HUES64 (cell line): Measurements from ENCODE around the gene HPS1. TPM values are rescaled to one million over a fixed set of nuclear protein-coding genes. Genes with fewer than 3 reads are reported as not detected.

Source experiments
- H3K27ac ChIP-seq: 2 replicates; pipeline ENCODE4 v1.7.0; 2013; ENCODE audit warnings: low read depth, low read length, inconsistent platforms
- H3K27me3 ChIP-seq: 2 replicates; pipeline ENCODE4 v1.6.1; 2013; ENCODE audit warnings: mild to moderate bottlenecking, low read length; ENCODE audit not compliant: insufficient read depth
- H3K36me3 ChIP-seq: 2 replicates; pipeline ENCODE4 v1.6.1; 2013; ENCODE audit warnings: mild to moderate bottlenecking, low read length; ENCODE audit not compliant: insufficient read depth
- H3K4me1 ChIP-seq: 2 replicates; pipeline ENCODE4 v1.6.1; 2013; ENCODE audit warnings: mild to moderate bottlenecking, low read length, moderate library complexity; ENCODE audit not compliant: insufficient read depth
- H3K4me3 ChIP-seq: 2 replicates; pipeline ENCODE4 v1.5.1; 2013; ENCODE audit warnings: mild to moderate bottlenecking, low read length, moderate library complexity
- H3K9ac ChIP-seq: 2 replicates; pipeline ENCODE4 v1.6.1; 2013; ENCODE audit warnings: mild to moderate bottlenecking, low read depth, low read length
- H3K9me3 ChIP-seq: 2 replicates; pipeline ENCODE4 v1.6.1; 2013; ENCODE audit warnings: low read depth, low read length; ENCODE audit not compliant: insufficient read depth
- WGBS: fragments of 150-250, 120-280 bp; methylation state at CpG from one replicate; pipeline ENCODE4 v1.1.7; 2013; ENCODE audit warnings: missing lambda C conversion rate; 5-methylcytosine and 5-hydroxymethylcytosine counted together
- polyA plus RNA-seq, 2 experiments: library from polyadenylated mRNA; stranded (reverse); fragments of 50-300 nt; gene quantifications; one replicate each; pipeline ENCODE4 v1.2.3, GENCODE V29; 2013

HPS1 gene
- polyA plus RNA-seq (2013, experiment 1 of 2), result 27.4 TPM
- polyA plus RNA-seq (2013, experiment 2 of 2), result 29.8 TPM

- H3K4me1 ChIP-seq, result no peaks in the 10 kb centered on the region
- peak within 1 kb of the TSS; percentile 87 for H3K9ac ChIP-seq
- H3K27ac ChIP-seq, result peak within 1 kb of the TSS; percentile 62
- no peaks in the 10 kb centered on the region for H3K9me3 ChIP-seq
- WGBS, result 3% methylated on average over 47 of the region's 47 CpGs
- H3K36me3 ChIP-seq, result peaks cover 34% of the 10 kb centered on the region
- H3K4me3 ChIP-seq, result peak within 1 kb of the TSS; percentile 80
- H3K27me3 ChIP-seq, result no peaks in the 10 kb centered on the region
These were observed at the start of gene HPS1 for GRCh38 chr10:98446661-98447221. Gene HPS1 (minus strand): TSS chr10:98446935. CDS start chr10:98443240, 3,695 bp downstream.

GRCh38 chr10:98492763-98493162 is 46.0 kb upstream of the HPS1 start:
- H3K4me3 ChIP-seq, result no peak overlapping the region
- H3K4me1 ChIP-seq, result no peaks in the 10 kb centered on the region
- H3K36me3 ChIP-seq, result no peaks in the 10 kb centered on the region
- H3K27ac ChIP-seq, result no peak overlapping the region
- H3K9me3 ChIP-seq, result no peaks in the 10 kb centered on the region
- WGBS, result 100% methylated on average over 1 of the region's 1 CpG
- no peaks in the 10 kb centered on the region for H3K27me3 ChIP-seq
- no peak overlapping the region for H3K9ac ChIP-seq

DNA sequence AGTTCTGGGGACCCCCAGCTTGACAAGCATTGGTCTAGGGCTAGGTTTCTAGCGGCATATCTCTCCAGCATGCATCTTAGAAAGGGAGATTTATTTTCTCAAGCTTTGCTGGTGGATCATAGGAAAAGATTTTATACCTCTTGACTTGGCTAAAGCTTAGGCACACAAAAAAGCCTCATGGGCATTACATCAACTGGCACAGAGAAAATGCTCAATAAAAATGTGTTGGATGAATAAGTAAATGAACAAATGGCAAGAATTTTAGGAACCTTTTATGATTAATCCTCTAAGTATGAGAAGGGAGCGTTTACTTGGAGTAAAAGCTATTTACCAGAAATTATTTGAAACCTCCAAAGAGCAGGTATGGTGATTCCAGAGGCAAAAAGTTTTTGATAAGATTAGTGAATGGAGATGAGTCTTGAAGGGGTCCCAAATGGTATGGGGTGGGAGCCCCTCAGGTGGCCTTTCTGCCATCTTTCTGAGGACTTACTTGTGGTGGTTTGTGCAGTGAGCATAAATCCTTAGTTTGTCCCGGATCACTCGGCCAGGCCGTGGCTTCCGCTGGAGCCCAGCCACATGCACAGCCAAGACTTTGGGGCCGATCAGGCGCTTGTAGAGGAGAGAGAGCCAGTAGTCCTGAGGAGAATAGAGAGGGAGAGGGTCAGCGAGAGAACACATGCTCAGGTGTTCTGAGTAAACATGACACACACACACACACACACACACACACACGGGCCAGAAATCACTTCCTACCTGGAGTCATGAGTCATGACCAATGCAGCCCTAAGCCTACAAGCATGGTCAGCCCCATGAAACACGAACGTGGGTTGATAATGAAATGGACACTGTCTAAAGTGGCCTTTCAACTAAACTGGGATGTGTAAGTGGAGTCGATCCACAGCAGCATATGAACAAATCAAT is 43.1 kb upstream of the HPS1 start:
- H3K9ac ChIP-seq, result no peak overlapping the region
- 93% methylated on average over 12 of the region's 13 CpGs for WGBS
- no peak overlapping the region for H3K27ac ChIP-seq
- no peaks in the 10 kb centered on the region for H3K9me3 ChIP-seq
- no peaks in the 10 kb centered on the region for H3K36me3 ChIP-seq
- no peaks in the 10 kb centered on the region for H3K27me3 ChIP-seq
- H3K4me1 ChIP-seq, result no peaks in the 10 kb centered on the region
- no peak overlapping the region for H3K4me3 ChIP-seq

- Histone ChIP-seq H3K9me3 (no peaks in the 10 kb centered on the region), H3K27me3 (no peaks in the 10 kb centered on the region), H3K9ac (no peak overlapping the region), H3K36me3 (no peaks in the 10 kb centered on the region), H3K27ac (no peak overlapping the region), H3K4me3 (no peak overlapping the region), H3K4me1 (no peaks in the 10 kb centered on the region)
- WGBS, result no CpG with 5 or more reads among the region's 1 CpG
These were observed 42.1 kb upstream of the HPS1 start for GRCh38 chr10:98488669-98489430.

DNA sequence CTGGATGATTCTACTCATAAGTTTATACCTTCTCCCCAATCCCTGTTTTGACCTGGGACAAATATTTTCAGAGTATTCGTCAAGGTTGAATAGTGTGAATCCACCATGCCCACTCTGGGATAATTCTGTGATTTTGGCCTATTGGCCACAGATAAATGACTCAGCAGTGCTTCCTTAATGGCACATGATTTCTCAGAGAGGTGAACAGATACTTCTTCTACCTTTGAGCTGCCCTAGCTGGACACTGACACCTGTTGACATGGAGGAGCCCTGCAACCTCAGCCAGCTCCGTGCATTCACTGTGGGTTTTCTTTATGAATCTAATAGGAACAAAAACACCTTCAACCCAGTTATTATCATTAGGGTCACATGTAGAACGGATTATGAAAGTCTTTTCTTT is 40.9 kb upstream of the HPS1 start:
- Histone ChIP-seq H3K27me3 (no peaks in the 10 kb centered on the region), H3K4me3 (no peak overlapping the region), H3K36me3 (no peaks in the 10 kb centered on the region), H3K4me1 (no peaks in the 10 kb centered on the region), H3K9ac (no peak overlapping the region), H3K9me3 (peaks cover 5% of the 10 kb centered on the region; the same call in 1 of the 2 replicates), H3K27ac (no peak overlapping the region)
- 92% methylated on average over 3 of the region's 3 CpGs for WGBS

GRCh38 chr10:98486421-98486820 is 39.7 kb upstream of the HPS1 start:
- H3K4me3 ChIP-seq, result no peak overlapping the region
- H3K27me3 ChIP-seq, result no peaks in the 10 kb centered on the region
- peaks cover 5% of the 10 kb centered on the region; the same call in 1 of the 2 replicates for H3K9me3 ChIP-seq
- H3K4me1 ChIP-seq, result no peaks in the 10 kb centered on the region
- H3K27ac ChIP-seq, result no peak overlapping the region
- no peaks in the 10 kb centered on the region for H3K36me3 ChIP-seq
- no peak overlapping the region for H3K9ac ChIP-seq
- WGBS, result 94% methylated on average over 3 of the region's 3 CpGs

DNA sequence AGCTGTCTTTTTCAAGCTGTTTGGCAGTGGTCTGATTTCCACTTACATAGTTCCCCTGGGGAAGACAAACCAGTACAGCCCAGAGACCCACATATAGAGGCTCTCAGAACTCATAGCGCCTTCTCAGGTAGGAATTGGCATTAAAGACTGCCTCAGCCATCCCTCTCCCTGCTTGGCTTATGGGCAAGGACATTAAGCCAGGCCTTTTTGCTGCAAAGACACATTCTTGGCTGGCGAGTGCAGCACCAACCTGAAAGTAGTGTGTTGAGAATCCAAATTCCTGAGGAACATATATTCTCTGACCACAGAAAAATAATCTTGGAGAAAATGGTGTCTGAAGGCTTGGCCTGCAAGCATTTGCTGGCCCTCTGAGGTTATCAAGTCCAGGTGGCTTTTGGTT is 39.2 kb upstream of the HPS1 start:
- Histone ChIP-seq H3K9ac (no peak overlapping the region), H3K27ac (no peak overlapping the region), H3K4me1 (no peaks in the 10 kb centered on the region), H3K4me3 (no peak overlapping the region), H3K27me3 (no peaks in the 10 kb centered on the region), H3K9me3 (peaks cover 5% of the 10 kb centered on the region; the same call in 1 of the 2 replicates), H3K36me3 (no peaks in the 10 kb centered on the region)
- 91% methylated on average over 2 of the region's 2 CpGs for WGBS

GRCh38 chr10:98483658-98484057 is 36.9 kb upstream of the HPS1 start:
- no peaks in the 10 kb centered on the region for H3K36me3 ChIP-seq
- peaks cover 5% of the 10 kb centered on the region; the same call in 1 of the 2 replicates for H3K9me3 ChIP-seq
- no peak overlapping the region for H3K9ac ChIP-seq
- no peak overlapping the region for H3K4me3 ChIP-seq
- H3K27me3 ChIP-seq, result no peaks in the 10 kb centered on the region
- no peaks in the 10 kb centered on the region for H3K4me1 ChIP-seq
- no peak overlapping the region for H3K27ac ChIP-seq

- no peaks in the 10 kb centered on the region for H3K27me3 ChIP-seq
- no peak overlapping the region for H3K4me3 ChIP-seq
- H3K36me3 ChIP-seq, result no peaks in the 10 kb centered on the region
- 96% methylated on average over 2 of the region's 2 CpGs for WGBS
- H3K9me3 ChIP-seq, result peaks cover 5% of the 10 kb centered on the region; the same call in 1 of the 2 replicates
- no peak overlapping the region for H3K9ac ChIP-seq
- no peaks in the 10 kb centered on the region for H3K4me1 ChIP-seq
- H3K27ac ChIP-seq, result no peak overlapping the region
These were observed 35.4 kb upstream of the HPS1 start for GRCh38 chr10:98482096-98482495.

DNA sequence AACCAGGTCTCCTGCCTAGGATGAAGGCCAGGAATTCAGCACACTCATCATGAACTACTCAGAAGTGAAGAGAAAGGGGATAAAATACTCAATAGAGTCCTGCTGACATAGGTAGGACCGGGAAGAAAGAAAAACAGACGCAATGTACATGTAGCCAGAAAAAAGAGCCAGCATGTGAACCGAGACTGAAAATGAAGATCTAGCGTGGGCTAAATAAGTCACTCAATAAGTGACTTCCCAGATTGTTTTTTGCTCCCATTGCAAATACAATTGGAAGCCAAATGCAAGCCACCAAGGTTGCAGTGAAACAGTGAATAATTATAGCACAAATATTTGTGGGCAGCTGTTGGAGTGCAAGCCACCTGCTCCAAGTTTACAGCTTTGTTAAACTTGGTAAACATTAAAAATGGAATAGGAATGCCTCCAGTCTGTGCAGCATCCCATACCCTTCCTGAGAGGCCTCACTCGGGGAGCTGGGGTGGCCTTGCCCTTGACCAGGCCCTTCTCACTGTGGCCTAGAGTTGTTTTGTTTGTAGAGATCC is 34.7 kb upstream of the HPS1 start:
- Histone ChIP-seq H3K9me3 (peaks cover 5% of the 10 kb centered on the region; the same call in 1 of the 2 replicates), H3K4me3 (no peak overlapping the region), H3K27me3 (no peaks in the 10 kb centered on the region), H3K9ac (no peak overlapping the region), H3K36me3 (no peaks in the 10 kb centered on the region), H3K4me1 (no peaks in the 10 kb centered on the region), H3K27ac (no peak overlapping the region)
- 95% methylated on average over 5 of the region's 5 CpGs for WGBS
